MCF 10A (cell line): ENCODE data around the gene LEFTY1. TPM values are rescaled to one million over a fixed set of nuclear protein-coding genes. Genes with fewer than 3 reads are reported as not detected.

Experiments used
- BruUV-seq: library from RNA; stranded (reverse); fragments of 400-500 nt; replicated peaks from 2 replicates; lab custom pipeline; 2021; lab: Mats Ljungman, UMichigan
- CTCF ChIA-PET: fragments of 300-600 bp; sonication (Branson Sonifier 250); formaldehyde crosslinking; extraction: SDS; loops from one replicate; lab custom pipeline; 2021; ENCODE audit warnings: antibody characterized with exemption, inconsistent platforms; lab: Yijun Ruan, JAX
- POLR2A ChIA-PET: fragments of 300-600, 350-650 bp; sonication (Branson Sonifier 250); formaldehyde crosslinking; extraction: SDS; loops from one replicate; lab custom pipeline; 2020; ENCODE audit warnings: antibody characterized with exemption, inconsistent platforms; lab: Yijun Ruan, JAX
- DNase-seq: peaks from one replicate; pipeline ENCODE4 v3.0.0-alpha.2; 2018; ENCODE audit not compliant: unreplicated experiment
- H3K27ac Mint-ChIP-seq: one replicate; pipeline ENCODE4 v1.8.0; 2022; ENCODE audit warnings: mild to moderate bottlenecking, low read depth, mixed read lengths; ENCODE audit not compliant: unreplicated experiment
- H3K27me3 Mint-ChIP-seq: one replicate; pipeline ENCODE4 v1.8.0; 2022; ENCODE audit warnings: mixed read lengths; ENCODE audit not compliant: insufficient read depth, unreplicated experiment
- H3K36me3 Mint-ChIP-seq: one replicate; pipeline ENCODE4 v1.8.0; 2022; ENCODE audit warnings: mild to moderate bottlenecking, moderate library complexity, mixed read lengths; ENCODE audit not compliant: insufficient read depth, unreplicated experiment
- H3K4me1 Mint-ChIP-seq: one replicate; pipeline ENCODE4 v1.8.0; 2022; ENCODE audit warnings: mixed read lengths; ENCODE audit not compliant: insufficient read depth, unreplicated experiment
- H3K4me3 Mint-ChIP-seq: one replicate; pipeline ENCODE4 v1.8.0; 2022; ENCODE audit warnings: mild to moderate bottlenecking, moderate library complexity, mixed read lengths; ENCODE audit not compliant: unreplicated experiment
- H3K9me3 Mint-ChIP-seq: one replicate; pipeline ENCODE4 v1.8.0; 2022; ENCODE audit warnings: mixed read lengths; ENCODE audit not compliant: unreplicated experiment
- CTCF ChIP-seq: fragments of 200-600 bp; IDR thresholded peaks from one replicate; pipeline ENCODE4 v1.8.0; 2022; ENCODE audit warnings: antibody characterized with exemption, mild to moderate bottlenecking; ENCODE audit not compliant: unreplicated experiment
- intact Hi-C: fragments of 100-400 bp; cut with micrococcal nuclease; formaldehyde crosslinking; loops from 2 replicates; pipeline ENCODE4 v1.14.1; 2022
- total RNA-seq: library from RNA; stranded (reverse); gene quantifications from 2 replicates; pipeline ENCODE4 v1.2.3, GENCODE V29; 2022

Gene LEFTY1
- total RNA-seq, 1 experiment from 2014 or later: not detected

- Mint-ChIP-seq H3K27me3 (no peaks in the 10 kb centered on the region), H3K4me3 (no peak overlapping the region), H3K4me1 (no peaks in the 10 kb centered on the region), H3K9me3 (no peaks in the 10 kb centered on the region), H3K36me3 (peaks cover 38% of the 10 kb centered on the region), H3K27ac (no peak overlapping the region)
- DNase-seq: no peak
- ChIA-PET CTCF (interaction anchor here (1.2 to 6.3 kb wide), 4 partner anchors 24 to 375 kb away, joined by 3 to 58 read pairs (median 4); no protein-coding TSS in a partner anchor), POLR2A (interaction anchor here (0.6 kb wide), 1 partner anchor 14 kb away, joined by 3 read pairs; no protein-coding TSS in a partner anchor)
- no TSS peak for BruUV-seq
- TF ChIP-seq CTCF: no peak
- intact Hi-C loops: loop anchor here (5.0 kb wide), 2 partner anchors 129 to 291 kb away; no protein-coding TSS in a partner anchor
These were observed 40.7 kb downstream of the LEFTY1 start for GRCh38 chr1:225848030-225848955.

- intact Hi-C loops: loop anchor here (5.0 kb wide), 2 partner anchors 130 to 290 kb away; no protein-coding TSS in a partner anchor
- Mint-ChIP-seq H3K4me3 (no peak overlapping the region), H3K27me3 (no peaks in the 10 kb centered on the region), H3K36me3 (peaks cover 36% of the 10 kb centered on the region), H3K27ac (no peak overlapping the region), H3K4me1 (no peaks in the 10 kb centered on the region), H3K9me3 (no peaks in the 10 kb centered on the region)
- TF ChIP-seq CTCF: no peak
- BruUV-seq: no TSS peak
- ChIA-PET POLR2A (interaction anchor here (0.7 to 3.0 kb wide), 2 partner anchors 69 to 370 kb away, joined by 3 to 22 read pairs; partner anchors contain the start of gene SRP9), CTCF (interaction anchor here (0.9 to 6.3 kb wide), 7 partner anchors 10 to 374 kb away, joined by 3 to 58 read pairs (median 5); partner anchors contain the start of gene SRP9)
- DNase-seq: no peak
These were observed 41.3 kb downstream of the LEFTY1 start for GRCh38 chr1:225847610-225848009.

- DNase-seq: no peak
- Mint-ChIP-seq H3K27ac (no peak overlapping the region), H3K4me1 (no peaks in the 10 kb centered on the region), H3K36me3 (peaks cover 42% of the 10 kb centered on the region), H3K27me3 (no peaks in the 10 kb centered on the region), H3K4me3 (no peak overlapping the region), H3K9me3 (no peaks in the 10 kb centered on the region)
- ChIA-PET CTCF (interaction anchor here (0.5 to 6.3 kb wide), 39 partner anchors 9 to 1202 kb away, joined by 3 to 58 read pairs (median 5); partner anchors contain the start of genes ENAH, SRP9 and TMEM63A), POLR2A (interaction anchor here (0.7 to 3.0 kb wide), 7 partner anchors 28 to 369 kb away, joined by 3 to 22 read pairs (median 3); partner anchors contain the start of gene SRP9)
- intact Hi-C loops: loop anchor here (1.0 to 5.0 kb wide), 3 partner anchors 69 to 289 kb away; partner anchors contain the start of gene SRP9
- no TSS peak for BruUV-seq
- no peak for TF ChIP-seq CTCF
These were observed 42.3 kb downstream of the LEFTY1 start for GRCh38 chr1:225846331-225847310.
